GM23248 (cell line): ENCODE results near the gene HHIPL1. TPM values are rescaled to one million over a fixed set of nuclear protein-coding genes. Genes with fewer than 3 reads are reported as not detected.

ENCODE experiments used
- DNase-seq: peaks from one replicate; pipeline ENCODE4 v3.0.0-alpha.2; 2015
- H2AFZ ChIP-seq: fragments of 200-600 bp; sonication (generic); 2 replicates; pipeline ENCODE4 v1.6.1; 2016; ENCODE audit warnings: antibody characterized with exemption
- H3F3A ChIP-seq: fragments of 200-600 bp; sonication (generic); 2 replicates; pipeline ENCODE4 v1.6.1; 2016; ENCODE audit warnings: mild to moderate bottlenecking, antibody characterized with exemption, mixed run types; ENCODE audit not compliant: insufficient read depth
- H3K27ac ChIP-seq: fragments of 200-600 bp; sonication (generic); 2 replicates; pipeline ENCODE4 v1.5.1; 2016; ENCODE audit warnings: mild to moderate bottlenecking
- H3K27me3 ChIP-seq: fragments of 200-600 bp; sonication (generic); replicated peaks from 2 replicates; pipeline ENCODE4 v1.6.1; 2016; ENCODE audit warnings: mild to moderate bottlenecking; ENCODE audit not compliant: insufficient read depth
- H3K36me3 ChIP-seq: fragments of 200-600 bp; sonication (generic); 2 replicates; pipeline ENCODE4 v1.6.1; 2016; ENCODE audit warnings: low read depth, mild to moderate bottlenecking
- H3K4me1 ChIP-seq: fragments of 200-600 bp; sonication (generic); 2 replicates; pipeline ENCODE4 v1.6.1; 2016; ENCODE audit warnings: mild to moderate bottlenecking; ENCODE audit not compliant: insufficient read depth
- H3K4me2 ChIP-seq: fragments of 200-600 bp; sonication (generic); one replicate; pipeline ENCODE4 v1.6.1; 2016; ENCODE audit warnings: mild to moderate bottlenecking; ENCODE audit not compliant: unreplicated experiment
- H3K4me3 ChIP-seq: fragments of 200-600 bp; sonication (generic); 2 replicates; pipeline ENCODE4 v1.5.1; 2016; ENCODE audit warnings: mild to moderate bottlenecking
- H3K79me2 ChIP-seq: fragments of 200-600 bp; sonication (generic); 2 replicates; pipeline ENCODE4 v1.6.1; 2016; ENCODE audit warnings: mild to moderate bottlenecking; ENCODE audit not compliant: insufficient read depth
- H3K9ac ChIP-seq: fragments of 200-600 bp; sonication (generic); 2 replicates; pipeline ENCODE4 v1.6.1; 2016; ENCODE audit warnings: mild to moderate bottlenecking
- H3K9me2 ChIP-seq: fragments of 200-600 bp; sonication (generic); 2 replicates; pipeline ENCODE4 v1.6.1; 2016; ENCODE audit warnings: mixed run types, mild to moderate bottlenecking, moderate library complexity; ENCODE audit not compliant: insufficient read depth
- H3K9me3 ChIP-seq: fragments of 200-600 bp; sonication (generic); one replicate; pipeline ENCODE4 v1.6.1; 2017; ENCODE audit warnings: low read depth
- H4K20me1 ChIP-seq: fragments of 200-600 bp; sonication (generic); 2 replicates; pipeline ENCODE4 v1.6.0; 2016; ENCODE audit not compliant: insufficient read depth
- EZH2 ChIP-seq: fragments of 200-600 bp; sonication (generic); IDR thresholded peaks from 2 replicates; pipeline ENCODE4 v1.6.1; 2018; ENCODE audit warnings: antibody characterized with exemption, mild to moderate bottlenecking; ENCODE audit not compliant: insufficient read depth, poor library complexity, severe bottlenecking
- EZH2phosphoT487 ChIP-seq: fragments of 200-600 bp; sonication (generic); IDR thresholded peaks from 2 replicates; pipeline ENCODE4 v1.6.1; 2018; ENCODE audit warnings: antibody characterized with exemption, moderate library complexity, mild to moderate bottlenecking, low read depth; ENCODE audit not compliant: insufficient read depth
- WGBS, 2 experiments: methylation state at CpG; one replicate each; pipeline ENCODE4 v1.1.6; 2015 to 2017; ENCODE audit warnings: low lambda C conversion rate in 2 of 2, low coverage in 1 of 2; ENCODE audit errors: missing lambda C conversion rate in 2 of 2; 5-methylcytosine and 5-hydroxymethylcytosine counted together
- in situ Hi-C: fragments of 300-500 bp; cut with MboI; formaldehyde crosslinking; loops from 2 replicates; pipeline ENCODE4 v1.15.0; 2020
- polyA plus RNA-seq: library from polyadenylated mRNA; unstranded; fragments of >200 nt; fragmentation: Nextera tagmentation; extraction: Ambion mirVana; gene quantifications from 2 replicates; pipeline ENCODE4 v1.2.1, GENCODE V29; 2016
- total RNA-seq: library from RNA; depleted of rRNA; stranded (reverse); fragments of >200 nt; shearing (Covaris generic); gene quantifications from 2 replicates; pipeline ENCODE4 v1.2.3, GENCODE V29; 2014

HHIPL1 gene
- total and polyA plus RNA-seq, 2 experiments from 2014 or later = 6.5 to 11.3 TPM

GRCh38 chr14:99704037-99704436, 59.1 kb downstream of the HHIPL1 start:
- Histone ChIP-seq H2AFZ (no peak overlapping the region), H4K20me1 (no peaks in the 10 kb centered on the region), H3F3A (no peaks in the 10 kb centered on the region), H3K9ac (no peak overlapping the region), H3K4me2 (no peak overlapping the region), H3K27ac (no peak overlapping the region), H3K4me1 (no peaks in the 10 kb centered on the region), H3K9me3 (peaks cover 5% of the 10 kb centered on the region), H3K79me2 (no peaks in the 10 kb centered on the region), H3K36me3 (no peaks in the 10 kb centered on the region), H3K9me2 (no peaks in the 10 kb centered on the region), H3K27me3 (0 out of 2 replicates have a peak, but pooled peaks cover 3% of the 10 kb centered on the region), H3K4me3 (no peak overlapping the region)
- WGBS, 2 experiments = 81 to 83% methylated on average over 2 of the region's 2 CpGs
- TF ChIP-seq EZH2phosphoT487 (no peak), EZH2 (no peak)
- DNase-seq = no peak
- in situ Hi-C loops = no loop called here

- Histone ChIP-seq H4K20me1 (no peaks in the 10 kb centered on the region), H2AFZ (no peak overlapping the region), H3K79me2 (no peaks in the 10 kb centered on the region), H3K9me3 (peaks cover 5% of the 10 kb centered on the region), H3K27me3 (peaks cover 22% of the 10 kb centered on the region), H3K27ac (no peak overlapping the region), H3K4me1 (no peaks in the 10 kb centered on the region), H3K4me3 (no peak overlapping the region), H3K4me2 (no peak overlapping the region), H3K36me3 (no peaks in the 10 kb centered on the region), H3K9ac (no peak overlapping the region), H3F3A (no peaks in the 10 kb centered on the region), H3K9me2 (no peaks in the 10 kb centered on the region)
- 35 to 45% methylated on average over 8 of the region's 8 CpGs for WGBS, 2 experiments
- TF ChIP-seq EZH2phosphoT487 = no peak
- no peak for TF ChIP-seq EZH2
- in situ Hi-C loops = no loop called here
- no peak for DNase-seq
These were observed 61.4 kb downstream of the HHIPL1 start for GRCh38 chr14:99706107-99706900.

GRCh38 chr14:99707420-99707819, 62.5 kb downstream of the HHIPL1 start:
- peaks cover 33% of the 10 kb centered on the region for H3K27me3 ChIP-seq
- no peaks in the 10 kb centered on the region for H3K9me2 ChIP-seq
- no peak overlapping the region for H2AFZ ChIP-seq
- H3K79me2 ChIP-seq = no peaks in the 10 kb centered on the region
- no peaks in the 10 kb centered on the region for H3K4me1 ChIP-seq
- TF ChIP-seq EZH2phosphoT487 (no peak), EZH2 (no peak)
- H3F3A ChIP-seq = no peaks in the 10 kb centered on the region
- no peak overlapping the region for H3K9ac ChIP-seq
- H4K20me1 ChIP-seq = no peaks in the 10 kb centered on the region
- H3K36me3 ChIP-seq = no peaks in the 10 kb centered on the region
- H3K27ac ChIP-seq = no peak overlapping the region
- H3K4me3 ChIP-seq = no peak overlapping the region
- DNase-seq = no peak
- H3K9me3 ChIP-seq = peaks cover under 1% of the 10 kb centered on the region
- in situ Hi-C loops = no loop called here
- H3K4me2 ChIP-seq = no peak overlapping the region
- 91 to 96% methylated on average over 2 of the region's 2 CpGs for WGBS, 2 experiments

GRCh38 chr14:99707921-99708320, 63.0 kb downstream of the HHIPL1 start:
- in situ Hi-C loops = no loop called here
- Histone ChIP-seq H3K9me3 (no peaks in the 10 kb centered on the region), H4K20me1 (no peaks in the 10 kb centered on the region), H3F3A (no peaks in the 10 kb centered on the region), H3K36me3 (no peaks in the 10 kb centered on the region), H3K4me1 (no peaks in the 10 kb centered on the region), H3K27ac (no peak overlapping the region), H2AFZ (no peak overlapping the region), H3K9me2 (no peaks in the 10 kb centered on the region), H3K4me3 (no peak overlapping the region), H3K27me3 (peaks cover 33% of the 10 kb centered on the region), H3K79me2 (no peaks in the 10 kb centered on the region), H3K9ac (no peak overlapping the region), H3K4me2 (no peak overlapping the region)
- 82 to 85% methylated on average over 7 of the region's 9 CpGs for WGBS, 2 experiments
- DNase-seq = no peak
- TF ChIP-seq EZH2phosphoT487 (no peak), EZH2 (no peak)
